ENCODE measurements around the gene AOAH. TPM values are rescaled to one million over a fixed set of nuclear protein-coding genes. Genes with fewer than 3 reads are reported as not detected.

AOAH gene
- total RNA-seq, 6 experiments from 2014 or later, result not detected

DNA sequence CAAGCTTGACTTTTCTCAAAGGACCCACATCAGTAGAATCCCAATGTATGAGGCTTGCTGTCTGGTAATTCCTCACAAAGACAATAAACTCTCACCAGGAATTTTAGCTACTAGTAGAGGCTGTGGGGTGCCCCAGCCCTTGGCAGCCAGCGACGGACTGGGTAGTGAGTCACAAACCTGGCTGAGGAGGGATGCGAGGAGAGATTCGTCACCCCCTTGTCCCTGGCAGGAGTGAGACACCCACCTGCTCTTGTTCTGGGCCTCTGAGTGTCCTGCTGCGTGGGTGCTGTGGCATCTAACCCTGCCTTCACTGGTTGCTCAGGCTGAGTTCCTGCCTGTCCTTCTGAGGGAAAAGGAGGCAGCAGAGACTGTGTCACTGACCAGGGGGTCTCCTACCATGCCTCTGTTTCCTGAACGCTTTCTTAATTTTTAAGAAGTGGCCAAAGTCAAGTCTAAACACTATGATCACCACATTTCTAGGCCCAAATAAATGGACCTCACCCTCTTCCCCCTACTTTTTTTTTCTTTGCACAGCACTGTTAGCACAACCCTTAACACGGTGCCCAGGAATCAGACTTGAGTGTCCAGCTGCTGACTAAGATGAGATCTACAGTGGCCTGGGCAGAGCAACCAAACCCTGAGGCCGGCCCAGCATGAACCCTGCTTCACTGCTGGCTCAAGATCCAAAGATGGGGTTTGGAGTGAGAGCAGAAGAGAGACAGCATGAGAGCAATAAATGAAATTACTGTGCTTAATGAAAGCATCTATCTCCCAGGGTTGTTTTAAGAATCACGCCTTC lies 188.2 kb downstream of the AOAH start:
- H3K4me1 Mint-ChIP-seq (ENCODE audit: low read depth), result no peaks in the 10 kb centered on the region
- H3K4me3 Mint-ChIP-seq, result no peak overlapping the region
- no peaks in the 10 kb centered on the region for H3K9me3 Mint-ChIP-seq
- H3K36me3 Mint-ChIP-seq (ENCODE audit: low read depth), result no peaks in the 10 kb centered on the region
- H3K27ac Mint-ChIP-seq, result no peak overlapping the region
- TF ChIP-seq, protein P1, sequence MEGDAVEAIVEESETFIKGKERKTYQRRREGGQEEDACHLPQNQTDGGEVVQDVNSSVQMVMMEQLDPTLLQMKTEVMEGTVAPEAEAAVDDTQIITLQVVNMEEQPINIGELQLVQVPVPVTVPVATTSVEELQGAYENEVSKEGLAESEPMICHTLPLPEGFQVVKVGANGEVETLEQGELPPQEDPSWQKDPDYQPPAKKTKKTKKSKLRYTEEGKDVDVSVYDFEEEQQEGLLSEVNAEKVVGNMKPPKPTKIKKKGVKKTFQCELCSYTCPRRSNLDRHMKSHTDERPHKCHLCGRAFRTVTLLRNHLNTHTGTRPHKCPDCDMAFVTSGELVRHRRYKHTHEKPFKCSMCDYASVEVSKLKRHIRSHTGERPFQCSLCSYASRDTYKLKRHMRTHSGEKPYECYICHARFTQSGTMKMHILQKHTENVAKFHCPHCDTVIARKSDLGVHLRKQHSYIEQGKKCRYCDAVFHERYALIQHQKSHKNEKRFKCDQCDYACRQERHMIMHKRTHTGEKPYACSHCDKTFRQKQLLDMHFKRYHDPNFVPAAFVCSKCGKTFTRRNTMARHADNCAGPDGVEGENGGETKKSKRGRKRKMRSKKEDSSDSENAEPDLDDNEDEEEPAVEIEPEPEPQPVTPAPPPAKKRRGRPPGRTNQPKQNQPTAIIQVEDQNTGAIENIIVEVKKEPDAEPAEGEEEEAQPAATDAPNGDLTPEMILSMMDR (IDR thresholded peaks at IDR 0.05), result no peak
- DNase-seq, result no peak
- H3K27me3 Mint-ChIP-seq (ENCODE audit: insufficient read depth), result peaks cover 8% of the 10 kb centered on the region

DNA sequence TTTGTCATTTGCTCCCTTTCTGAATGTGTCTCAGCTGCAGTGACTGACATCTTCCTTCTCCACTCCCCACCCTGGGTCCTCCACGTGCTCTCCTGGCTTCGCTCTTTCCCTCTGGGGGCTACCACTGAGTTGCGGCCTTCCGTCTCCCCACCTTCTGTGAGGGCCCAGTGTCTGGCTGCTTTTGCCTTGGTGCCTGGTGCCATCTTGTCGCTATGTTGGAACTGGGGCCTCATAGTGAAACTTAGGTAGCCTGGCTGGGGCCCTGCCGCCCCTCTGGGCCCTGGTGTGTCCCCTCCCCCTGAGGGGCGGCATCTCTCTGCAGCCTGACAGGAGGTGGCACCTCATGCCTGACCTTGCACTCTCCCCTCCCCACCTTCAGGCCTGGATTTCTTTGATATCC lies 190.6 kb downstream of the AOAH start:
- no peaks in the 10 kb centered on the region for H3K4me1 Mint-ChIP-seq (ENCODE audit: low read depth)
- no peak overlapping the region for H3K27ac Mint-ChIP-seq
- H3K4me3 Mint-ChIP-seq, result no peak overlapping the region
- TF ChIP-seq, protein P1 (IDR thresholded peaks at IDR 0.05), result no peak
- no peak for DNase-seq
- H3K27me3 Mint-ChIP-seq (ENCODE audit: insufficient read depth), result peaks cover 1% of the 10 kb centered on the region
- H3K36me3 Mint-ChIP-seq (ENCODE audit: low read depth), result no peaks in the 10 kb centered on the region
- no peaks in the 10 kb centered on the region for H3K9me3 Mint-ChIP-seq

DNA sequence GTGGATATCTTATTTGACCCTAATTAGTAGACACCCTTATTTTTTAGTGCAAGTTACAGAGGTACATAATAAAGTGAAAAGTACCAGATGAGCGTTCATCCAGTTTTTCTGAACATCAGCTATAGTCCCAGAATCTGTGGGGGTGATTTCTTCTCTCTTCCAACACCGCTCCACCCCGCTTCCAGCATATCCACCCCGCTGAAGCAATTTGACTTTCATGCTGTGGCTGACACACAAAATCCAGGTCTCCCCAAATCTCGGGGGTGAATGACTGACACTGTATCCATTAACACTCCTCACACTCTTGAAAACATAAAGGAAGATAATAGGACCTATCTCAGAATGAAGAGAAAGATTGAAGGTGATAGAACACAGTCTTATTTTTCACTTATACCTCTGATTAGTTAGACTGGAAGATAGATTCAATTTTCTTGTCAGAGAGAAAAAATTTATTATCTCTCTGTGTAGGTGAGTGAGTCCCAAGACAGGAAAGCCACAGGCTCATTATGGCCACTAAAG lies 191.3 kb downstream of the AOAH start:
- Mint-ChIP-seq H3K27ac (no peak overlapping the region), H3K36me3 (ENCODE audit: low read depth) (no peaks in the 10 kb centered on the region), H3K9me3 (no peaks in the 10 kb centered on the region), H3K4me1 (ENCODE audit: low read depth) (peaks cover 2% of the 10 kb centered on the region), H3K27me3 (ENCODE audit: insufficient read depth) (peaks cover 1% of the 10 kb centered on the region), H3K4me3 (no peak overlapping the region)
- no peak for DNase-seq
- TF ChIP-seq, protein P1 (IDR thresholded peaks at IDR 0.05), result no peak

DNA sequence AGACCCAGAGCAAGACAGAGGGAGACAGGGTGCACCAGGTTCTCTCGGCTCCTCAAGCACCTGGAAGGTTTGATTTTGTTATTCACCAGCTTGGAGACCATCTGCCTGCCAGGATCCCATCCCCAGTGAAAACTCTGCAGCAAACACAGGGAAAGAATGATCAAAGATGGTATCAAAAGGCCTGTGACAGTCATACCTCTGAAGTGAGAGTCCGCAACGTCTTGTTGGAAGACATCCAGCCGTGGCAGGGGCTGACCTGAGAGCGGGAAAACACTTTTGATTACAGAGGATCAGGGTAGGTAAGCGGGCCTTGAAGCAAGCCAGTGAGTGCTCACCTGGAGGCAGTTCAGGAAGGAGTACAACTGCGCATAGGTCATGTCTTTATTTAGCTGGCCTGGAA lies 192.3 kb downstream of the AOAH start:
- TF ChIP-seq, protein P1 (IDR thresholded peaks at IDR 0.05), result no peak
- DNase-seq, result no peak
- peaks cover 1% of the 10 kb centered on the region for H3K27me3 Mint-ChIP-seq (ENCODE audit: insufficient read depth)
- no peaks in the 10 kb centered on the region for H3K9me3 Mint-ChIP-seq
- no peak overlapping the region for H3K27ac Mint-ChIP-seq
- H3K36me3 Mint-ChIP-seq (ENCODE audit: low read depth), result no peaks in the 10 kb centered on the region
- peaks cover 13% of the 10 kb centered on the region for H3K4me1 Mint-ChIP-seq (ENCODE audit: low read depth)
- no peak overlapping the region for H3K4me3 Mint-ChIP-seq

DNA sequence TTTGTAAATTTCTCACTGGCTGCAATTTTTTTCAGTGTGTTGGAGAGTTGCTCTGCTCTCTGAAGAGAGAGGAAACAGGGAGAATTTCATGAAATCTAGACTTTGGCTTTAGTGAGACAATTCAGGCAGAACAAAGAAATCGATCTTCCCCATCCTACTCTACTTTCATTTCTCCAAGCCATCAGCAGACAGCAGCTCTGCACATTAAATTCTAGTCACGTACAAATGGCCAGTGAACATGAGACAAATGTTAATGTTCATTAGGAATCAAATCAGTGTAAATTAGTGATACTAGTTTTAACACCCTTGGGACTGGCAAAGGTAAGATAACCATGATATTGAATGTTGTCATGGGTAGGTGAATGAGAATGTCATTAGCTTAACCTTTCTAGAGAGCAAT lies 193.8 kb downstream of the AOAH start:
- Mint-ChIP-seq H3K27me3 (ENCODE audit: insufficient read depth) (peaks cover under 1% of the 10 kb centered on the region; the same call in 1 of the 2 replicates), H3K36me3 (ENCODE audit: low read depth) (no peaks in the 10 kb centered on the region), H3K4me3 (no peak overlapping the region)

More for the DNA sequence above, 193.8 kb downstream of the AOAH start:
- H3K4me1 Mint-ChIP-seq (ENCODE audit: low read depth), result peaks cover 26% of the 10 kb centered on the region
- DNase-seq, result no peak
- TF ChIP-seq, protein P1 (IDR thresholded peaks at IDR 0.05), result no peak
- no peak overlapping the region for H3K27ac Mint-ChIP-seq
- H3K9me3 Mint-ChIP-seq, result no peaks in the 10 kb centered on the region

Data from HFFc6 (cell line).